ENCODE results near the gene CCDC70. TPM values are rescaled to one million over a fixed set of nuclear protein-coding genes. Genes with fewer than 3 reads are reported as not detected.

The CCDC70 gene
- total RNA-seq, 1 donor from 2014 or later, result not detected

DNA sequence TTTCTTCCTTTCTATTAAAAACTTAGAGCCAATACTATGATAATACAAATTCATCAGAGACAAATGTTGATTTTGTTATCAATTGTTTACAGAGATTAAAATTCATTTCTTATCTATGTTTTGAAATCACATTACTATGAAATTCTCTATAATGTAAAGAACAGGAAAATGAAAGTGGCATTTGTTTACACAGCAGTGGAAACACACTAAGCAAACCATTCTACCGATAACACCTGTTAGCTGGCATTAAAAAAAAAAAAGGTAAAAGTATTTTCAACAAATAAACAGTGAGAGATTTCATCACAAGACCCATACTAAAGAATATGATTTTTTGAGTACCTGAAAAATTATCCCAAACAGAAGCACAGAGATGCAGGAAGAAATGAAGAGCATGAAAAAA lies 4.8 kb upstream of the CCDC70 start:
- peaks cover 7% of the 10 kb centered on the region for H3K4me1 Mint-ChIP-seq
- intact Hi-C loops (cut with micrococcal nuclease), result no loop called here
- no peaks in the 10 kb centered on the region for H3K9me3 Mint-ChIP-seq

DNA sequence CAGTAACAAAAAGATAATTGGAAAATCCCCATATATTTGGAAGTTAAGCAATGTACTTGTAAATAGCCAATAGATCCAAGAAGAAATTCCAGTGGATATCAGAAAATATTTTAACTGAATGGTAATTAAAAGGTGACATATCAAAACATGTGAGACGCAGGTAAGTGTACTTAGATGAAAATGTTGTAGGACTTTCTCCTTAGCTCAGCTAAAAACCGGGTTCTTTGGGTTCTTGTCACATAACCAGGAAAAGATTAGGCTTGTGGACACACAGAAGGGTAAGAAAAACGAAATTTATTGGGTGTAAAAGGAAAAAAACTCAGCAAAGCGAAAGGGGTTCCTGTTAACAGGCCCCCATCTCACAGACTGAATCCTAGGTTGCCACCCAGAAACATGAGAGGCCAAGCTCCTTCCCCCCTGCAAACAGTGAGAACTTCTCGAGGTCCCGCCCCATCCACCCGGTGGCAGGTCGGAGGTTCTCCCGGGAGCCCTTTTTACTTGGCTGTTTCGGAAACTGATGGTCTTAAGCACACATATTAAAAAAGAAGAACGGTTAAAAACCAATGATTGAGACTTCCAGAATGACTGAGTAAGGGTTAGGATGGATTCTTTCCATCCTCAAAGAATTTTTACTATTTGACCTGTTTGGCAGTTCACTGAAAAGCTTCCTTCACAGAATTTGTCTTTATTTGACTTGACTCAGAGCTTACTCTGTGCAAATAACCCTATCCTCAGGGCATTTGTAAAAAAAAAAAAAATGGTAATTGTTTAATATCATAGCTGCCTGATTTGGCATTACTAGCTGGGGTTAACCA lies 3.1 kb upstream of the CCDC70 start:
- Mint-ChIP-seq H3K4me1 (peaks cover 14% of the 10 kb centered on the region), H3K36me3 (ENCODE audit: low read depth) (no peaks in the 10 kb centered on the region), H3K9me3 (no peaks in the 10 kb centered on the region), H3K4me3 (no peak overlapping the region), H3K27me3 (peaks cover 23% of the 10 kb centered on the region), H3K27ac (no peak overlapping the region)
- DNase-seq, result no peak
- intact Hi-C loops (cut with micrococcal nuclease), result no loop called here

More for the DNA sequence above, 4.8 kb upstream of the CCDC70 start:
- H3K36me3 Mint-ChIP-seq (ENCODE audit: low read depth), result no peaks in the 10 kb centered on the region
- no peak for DNase-seq
- no peak overlapping the region for H3K27ac Mint-ChIP-seq
- no peak overlapping the region for H3K4me3 Mint-ChIP-seq
- H3K27me3 Mint-ChIP-seq, result peaks cover 27% of the 10 kb centered on the region

DNA sequence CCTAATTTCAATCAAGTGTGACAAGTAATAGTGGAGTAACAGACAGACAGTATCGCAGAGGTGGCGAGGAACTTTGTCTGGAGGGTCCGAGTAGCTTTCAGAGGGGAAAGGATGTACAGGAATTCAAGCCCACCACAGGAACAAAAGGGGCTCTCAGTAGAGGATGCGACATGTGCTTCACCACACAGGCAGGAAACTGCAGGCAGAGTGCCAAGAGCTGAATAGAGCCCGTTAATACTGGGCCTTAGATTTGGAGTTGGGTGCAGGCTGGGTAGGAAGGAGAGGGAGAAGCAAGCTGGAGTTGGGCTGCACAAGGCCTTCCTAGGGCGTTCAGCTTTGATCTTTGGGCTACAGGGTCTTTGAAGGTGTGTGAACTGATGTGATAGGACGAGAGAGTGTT lies 1.2 kb downstream of the CCDC70 start:
- Mint-ChIP-seq H3K4me1 (peaks cover 14% of the 10 kb centered on the region), H3K27ac (no peak overlapping the region), H3K27me3 (peaks cover 8% of the 10 kb centered on the region), H3K9me3 (no peaks in the 10 kb centered on the region), H3K4me3 (no peak overlapping the region), H3K36me3 (ENCODE audit: low read depth) (no peaks in the 10 kb centered on the region)
- intact Hi-C loops (cut with micrococcal nuclease), result no loop called here
- DNase-seq, result no peak

GRCh38 chr13:51865838-51866237 lies 4.1 kb downstream of the CCDC70 start:
- H3K36me3 Mint-ChIP-seq (ENCODE audit: low read depth), result no peaks in the 10 kb centered on the region
- H3K27ac Mint-ChIP-seq, result no peak overlapping the region
- no peaks in the 10 kb centered on the region for H3K9me3 Mint-ChIP-seq
- peaks cover 11% of the 10 kb centered on the region for H3K27me3 Mint-ChIP-seq
- no peak for DNase-seq
- H3K4me3 Mint-ChIP-seq, result no peak overlapping the region
- intact Hi-C loops (cut with micrococcal nuclease), result no loop called here
- peaks cover 14% of the 10 kb centered on the region for H3K4me1 Mint-ChIP-seq

DNA sequence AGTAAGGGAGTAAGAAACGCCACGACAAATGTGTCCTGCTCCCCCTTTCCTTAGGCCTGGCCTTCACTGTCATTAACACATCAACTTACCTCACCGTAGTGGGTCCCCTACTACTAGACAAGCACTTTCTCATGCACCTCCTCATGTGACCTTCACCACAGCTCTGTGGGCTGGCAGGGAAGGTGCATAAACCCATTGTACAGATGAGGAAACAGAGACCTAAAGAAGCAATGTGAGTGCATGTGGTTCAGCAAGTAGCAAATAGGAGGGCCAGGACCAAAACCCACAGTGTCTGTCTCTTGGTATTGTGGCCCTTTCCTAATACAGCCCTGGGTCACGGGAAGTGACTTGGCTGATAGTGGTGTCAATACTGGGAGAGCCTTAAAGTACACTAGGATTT lies 5.3 kb downstream of the CCDC70 start:
- Mint-ChIP-seq H3K27ac (no peak overlapping the region), H3K4me3 (no peak overlapping the region), H3K4me1 (peaks cover 7% of the 10 kb centered on the region), H3K9me3 (no peaks in the 10 kb centered on the region), H3K27me3 (peaks cover 13% of the 10 kb centered on the region), H3K36me3 (ENCODE audit: low read depth) (no peaks in the 10 kb centered on the region)
- DNase-seq, result no peak
- intact Hi-C loops (cut with micrococcal nuclease), result no loop called here

DNA sequence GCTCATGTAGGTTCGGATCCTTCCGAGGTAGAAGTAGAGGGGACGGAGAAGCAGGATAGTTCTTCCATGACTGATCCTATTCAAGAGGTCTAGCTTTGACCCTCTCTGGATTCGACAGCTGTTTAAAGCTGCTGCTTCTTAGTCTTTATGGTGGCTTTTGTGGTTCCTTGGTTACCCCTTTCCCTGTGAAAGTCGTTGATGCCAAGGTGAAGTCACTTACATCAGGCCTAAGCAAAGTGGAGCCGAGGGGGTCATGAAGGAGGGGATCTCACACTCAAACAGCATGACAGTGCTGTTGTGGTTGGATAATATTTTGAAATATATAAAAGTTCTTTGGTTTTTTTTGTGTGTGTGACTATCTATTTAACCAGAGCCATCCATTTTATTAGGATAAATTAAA lies 8.1 kb downstream of the CCDC70 start:
- H3K4me1 Mint-ChIP-seq, result no peaks in the 10 kb centered on the region
- H3K4me3 Mint-ChIP-seq, result no peak overlapping the region
- H3K27me3 Mint-ChIP-seq, result peaks cover 21% of the 10 kb centered on the region
- no peaks in the 10 kb centered on the region for H3K36me3 Mint-ChIP-seq (ENCODE audit: low read depth)
- H3K27ac Mint-ChIP-seq, result no peak overlapping the region
- intact Hi-C loops (cut with micrococcal nuclease), result no loop called here
- DNase-seq, result no peak
- H3K9me3 Mint-ChIP-seq, result no peaks in the 10 kb centered on the region

DNA sequence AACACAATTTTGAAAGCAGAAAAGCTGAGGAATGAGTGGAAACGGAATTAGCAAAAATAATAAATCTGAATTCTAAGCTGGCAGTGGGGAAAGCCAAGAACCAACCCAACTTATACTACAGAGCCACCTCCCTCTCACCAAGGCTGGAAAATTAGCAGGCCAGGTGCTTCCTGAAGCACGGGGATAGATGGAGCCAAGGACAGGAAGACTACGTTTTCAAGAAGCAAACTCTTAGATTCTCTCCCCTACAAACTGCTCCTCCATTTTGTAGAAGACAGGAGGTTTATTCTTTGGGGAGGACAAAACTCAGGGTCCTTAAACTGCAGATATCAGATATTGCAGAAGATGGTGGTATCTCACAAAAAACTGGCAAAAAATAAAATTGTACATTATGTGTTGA lies 8.8 kb downstream of the CCDC70 start:
- Mint-ChIP-seq H3K27me3 (peaks cover 21% of the 10 kb centered on the region), H3K9me3 (no peaks in the 10 kb centered on the region), H3K4me3 (no peak overlapping the region), H3K36me3 (ENCODE audit: low read depth) (no peaks in the 10 kb centered on the region), H3K4me1 (no peaks in the 10 kb centered on the region), H3K27ac (no peak overlapping the region)
- no peak for DNase-seq
- intact Hi-C loops (cut with micrococcal nuclease), result no loop called here

DNA sequence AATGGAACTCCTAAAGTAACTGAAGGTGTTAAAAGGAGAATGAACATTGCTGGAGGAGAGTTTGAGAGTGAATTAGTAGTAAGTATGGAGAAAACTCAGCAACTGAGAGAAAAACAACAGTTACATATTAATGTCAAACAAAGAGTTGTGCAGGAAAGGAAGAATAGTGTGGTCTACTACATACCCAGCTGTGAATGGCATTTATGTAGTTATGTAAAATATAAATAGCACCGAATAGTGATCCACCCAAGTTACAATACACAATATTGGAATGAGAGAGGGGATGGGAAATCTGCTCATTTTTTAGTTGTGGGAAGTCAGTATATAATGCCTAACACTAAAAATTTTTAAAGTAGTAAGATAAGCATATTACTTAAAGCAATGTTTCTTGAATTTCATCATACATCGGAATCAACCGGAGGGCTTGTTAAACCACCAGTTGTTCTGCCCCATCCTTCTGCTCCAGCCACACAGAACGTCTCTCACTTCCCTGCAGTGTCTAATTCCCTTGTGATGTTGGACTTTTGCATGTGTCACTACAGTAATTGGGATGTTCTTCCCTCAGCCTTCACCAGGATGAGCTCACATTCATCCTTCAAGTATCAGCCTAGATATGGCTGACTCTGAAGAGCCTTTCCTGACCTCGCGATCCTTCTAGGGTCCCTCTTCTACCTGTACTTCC lies 11.5 kb downstream of the CCDC70 start:
- DNase-seq, result no peak
- H3K4me3 Mint-ChIP-seq, result no peak overlapping the region
- intact Hi-C loops (cut with micrococcal nuclease), result no loop called here
- H3K27ac Mint-ChIP-seq, result no peak overlapping the region
- H3K9me3 Mint-ChIP-seq, result no peaks in the 10 kb centered on the region
- peaks cover 23% of the 10 kb centered on the region for H3K27me3 Mint-ChIP-seq
- H3K36me3 Mint-ChIP-seq (ENCODE audit: low read depth), result no peaks in the 10 kb centered on the region
- no peaks in the 10 kb centered on the region for H3K4me1 Mint-ChIP-seq

DNA sequence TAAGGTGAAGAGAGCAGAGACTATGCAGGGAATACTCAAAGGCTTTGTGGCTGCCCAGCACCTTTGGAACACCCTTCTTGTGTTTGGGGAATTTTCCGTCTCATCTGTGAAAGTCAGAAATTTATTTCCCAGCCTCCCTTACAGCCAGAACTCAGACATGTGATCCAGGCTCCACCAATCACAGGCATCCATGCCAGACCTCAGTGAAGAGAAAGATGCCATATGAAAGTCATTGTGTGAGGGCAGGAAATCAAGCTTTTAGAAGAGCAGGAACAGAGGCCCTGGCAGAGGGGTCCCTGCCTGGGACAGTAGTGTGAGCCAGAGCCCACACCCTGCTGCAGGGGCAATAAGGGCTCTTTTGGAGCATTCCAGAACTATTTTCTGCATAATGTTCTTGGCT lies 12.1 kb downstream of the CCDC70 start:
- H3K4me3 Mint-ChIP-seq, result no peak overlapping the region
- H3K9me3 Mint-ChIP-seq, result no peaks in the 10 kb centered on the region
- no peaks in the 10 kb centered on the region for H3K36me3 Mint-ChIP-seq (ENCODE audit: low read depth)
- DNase-seq, result no peak
- H3K27me3 Mint-ChIP-seq, result peaks cover 23% of the 10 kb centered on the region
- intact Hi-C loops (cut with micrococcal nuclease), result no loop called here
- H3K27ac Mint-ChIP-seq, result no peak overlapping the region
- H3K4me1 Mint-ChIP-seq, result no peaks in the 10 kb centered on the region

DNA sequence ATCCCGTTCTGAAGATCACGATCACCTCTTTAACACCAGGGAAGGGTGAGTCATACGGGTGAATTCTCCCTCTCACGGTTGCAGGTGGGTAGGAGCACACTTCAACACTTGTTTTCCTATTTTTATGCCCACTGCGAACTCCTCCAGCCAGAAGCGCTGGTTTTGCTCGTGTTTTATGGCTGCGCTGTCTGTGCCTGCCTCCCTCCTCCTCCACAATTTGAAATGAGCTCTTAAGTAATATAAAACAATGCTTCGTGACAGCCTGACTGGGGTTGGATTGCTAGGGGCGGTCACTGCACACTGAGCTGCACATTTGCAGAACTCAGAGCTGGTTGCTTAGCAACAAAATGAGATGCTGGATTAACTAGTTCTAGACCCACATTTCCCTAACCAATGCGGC lies 12.9 kb downstream of the CCDC70 start:
- Mint-ChIP-seq H3K36me3 (ENCODE audit: low read depth) (no peaks in the 10 kb centered on the region), H3K27me3 (peaks cover 21% of the 10 kb centered on the region), H3K27ac (no peak overlapping the region), H3K4me3 (no peak overlapping the region), H3K4me1 (no peaks in the 10 kb centered on the region), H3K9me3 (no peaks in the 10 kb centered on the region)
- intact Hi-C loops (cut with micrococcal nuclease), result no loop called here
- no peak for DNase-seq

DNA sequence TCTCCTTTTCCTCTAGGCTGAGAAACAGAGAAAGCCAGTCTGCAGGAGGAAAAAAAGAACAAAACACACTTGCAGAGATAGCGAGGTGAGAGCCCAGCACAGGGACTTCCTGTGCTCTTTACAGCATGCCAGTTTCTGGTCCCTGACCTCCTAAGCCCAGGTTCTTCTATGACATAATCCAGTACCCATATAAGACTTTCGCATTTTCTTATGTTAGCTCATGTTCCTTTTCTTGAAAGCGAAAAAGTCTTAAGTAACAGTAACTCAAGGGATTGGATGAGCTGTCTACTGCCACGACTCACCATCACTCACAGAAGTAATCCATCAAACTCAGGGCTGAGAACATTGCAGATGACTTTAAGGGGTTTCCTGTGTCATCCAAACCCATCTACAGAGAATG lies 17.4 kb downstream of the CCDC70 start:
- no peak for DNase-seq
- Mint-ChIP-seq H3K9me3 (no peaks in the 10 kb centered on the region), H3K36me3 (ENCODE audit: low read depth) (no peaks in the 10 kb centered on the region), H3K27ac (no peak overlapping the region), H3K27me3 (peaks cover 4% of the 10 kb centered on the region), H3K4me3 (no peak overlapping the region), H3K4me1 (no peaks in the 10 kb centered on the region)
- intact Hi-C loops (cut with micrococcal nuclease), result no loop called here

- intact Hi-C loops (cut with micrococcal nuclease), result no loop called here
- no peaks in the 10 kb centered on the region for H3K36me3 Mint-ChIP-seq (ENCODE audit: low read depth)
- no peak overlapping the region for H3K4me3 Mint-ChIP-seq
- no peak for DNase-seq
- H3K27me3 Mint-ChIP-seq, result peaks cover 9% of the 10 kb centered on the region
- no peak overlapping the region for H3K27ac Mint-ChIP-seq
- H3K4me1 Mint-ChIP-seq, result no peaks in the 10 kb centered on the region
- no peaks in the 10 kb centered on the region for H3K9me3 Mint-ChIP-seq
Observed at GRCh38 chr13:51881296-51881695, 19.5 kb downstream of the CCDC70 start.

DNA sequence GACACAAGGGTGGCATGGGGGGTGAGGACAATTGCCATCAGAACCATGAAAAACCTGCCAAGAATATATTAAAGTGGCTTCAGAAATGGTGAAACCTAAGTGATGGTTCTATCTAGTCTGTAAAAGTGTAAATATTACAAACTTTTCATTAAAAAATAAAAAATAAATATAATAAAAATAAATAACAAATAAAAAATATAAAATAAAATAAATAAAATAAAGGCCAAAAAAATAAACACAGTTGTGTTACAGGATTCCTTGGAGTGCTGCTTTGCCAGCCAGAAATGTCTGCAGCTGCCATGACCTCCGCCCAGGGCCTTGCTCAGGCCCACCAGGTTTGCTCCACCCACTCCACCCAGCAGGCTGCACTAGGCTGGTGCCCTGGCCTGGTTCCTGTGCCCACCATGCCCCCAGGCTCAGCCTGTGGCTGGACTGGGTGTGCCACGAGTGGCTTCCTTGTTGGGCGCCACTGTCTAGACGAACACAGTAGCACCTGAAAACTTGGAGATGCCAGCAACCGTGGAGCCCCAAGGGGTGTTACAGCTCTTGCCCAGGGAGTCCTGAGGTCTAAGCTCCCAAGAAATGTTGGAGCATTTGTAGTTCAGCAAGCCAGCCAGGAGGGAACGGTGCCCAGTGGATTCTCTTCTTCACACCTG lies 20.9 kb downstream of the CCDC70 start:
- H3K27ac Mint-ChIP-seq, result no peak overlapping the region
- no peaks in the 10 kb centered on the region for H3K36me3 Mint-ChIP-seq (ENCODE audit: low read depth)
- peaks cover 9% of the 10 kb centered on the region for H3K27me3 Mint-ChIP-seq
- no peaks in the 10 kb centered on the region for H3K4me1 Mint-ChIP-seq
- intact Hi-C loops (cut with micrococcal nuclease), result no loop called here
- no peak for DNase-seq
- H3K4me3 Mint-ChIP-seq, result no peak overlapping the region
- no peaks in the 10 kb centered on the region for H3K9me3 Mint-ChIP-seq

DNA sequence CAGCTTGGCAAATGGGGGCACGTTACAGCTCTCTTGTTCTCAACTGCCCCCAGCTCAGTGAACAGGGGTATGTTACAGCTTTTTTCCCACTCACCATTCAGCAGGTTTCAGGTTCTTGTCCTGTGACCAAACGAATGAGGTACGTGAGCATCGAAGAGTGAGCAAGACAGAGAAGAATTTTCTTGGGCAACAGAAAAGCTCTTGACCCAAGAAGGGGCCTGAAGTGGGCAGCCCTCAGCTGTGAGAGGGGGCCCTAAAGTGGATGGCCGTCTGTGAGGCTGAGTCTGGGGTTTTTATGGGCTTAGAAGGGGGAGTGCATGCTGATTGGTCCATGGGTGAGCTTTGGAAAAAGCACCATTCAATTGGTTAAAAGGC lies 21.4 kb downstream of the CCDC70 start:
- no peaks in the 10 kb centered on the region for H3K4me1 Mint-ChIP-seq
- H3K36me3 Mint-ChIP-seq (ENCODE audit: low read depth), result no peaks in the 10 kb centered on the region
- H3K4me3 Mint-ChIP-seq, result no peak overlapping the region
- H3K27me3 Mint-ChIP-seq, result peaks cover 9% of the 10 kb centered on the region
- no peaks in the 10 kb centered on the region for H3K9me3 Mint-ChIP-seq
- DNase-seq, result no peak
- intact Hi-C loops (cut with micrococcal nuclease), result no loop called here
- no peak overlapping the region for H3K27ac Mint-ChIP-seq
